ENCODE measurements around the gene NPL. TPM values are rescaled to one million over a fixed set of nuclear protein-coding genes. Genes with fewer than 3 reads are reported as not detected.

Gene NPL
- total RNA-seq, 1 donor from 2014 or later: 1.3 TPM

DNA sequence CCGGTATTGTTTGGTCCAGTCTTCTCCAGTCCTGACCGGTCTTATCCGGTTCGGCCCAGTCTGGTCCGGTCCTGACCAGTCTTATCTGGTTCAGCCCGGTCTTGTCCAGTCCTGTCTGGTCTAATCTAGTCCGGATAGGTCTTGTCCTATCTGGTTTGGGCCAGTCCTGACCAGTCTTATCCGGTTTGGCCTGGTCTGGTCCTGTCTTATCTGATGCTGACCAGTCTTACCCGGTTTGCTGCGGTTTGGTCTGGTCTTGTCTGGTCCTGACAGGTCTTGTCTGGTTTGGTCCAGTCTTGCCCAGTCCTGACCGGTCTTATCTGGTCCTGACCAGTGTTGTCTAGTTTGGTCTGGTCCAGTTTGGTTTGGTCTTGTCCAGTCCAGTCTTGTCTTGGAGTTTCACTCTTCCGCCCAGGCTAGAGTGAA lies 79.7 kb downstream of the NPL start:
- Histone ChIP-seq H3K4me1 (no peaks in the 10 kb centered on the region), H3F3A (ENCODE audit: low read depth) (peaks cover 48% of the 10 kb centered on the region), H3K36me3 (peaks cover 94% of the 10 kb centered on the region), H3K27me3 (no peaks in the 10 kb centered on the region), H3K4me2 (no peak overlapping the region), H3K9me3 (ENCODE audit: low read depth) (no peaks in the 10 kb centered on the region), H3K27ac (peak overlapping the region; percentile 84), H3K79me2 (ENCODE audit: low read depth) (peaks cover 94% of the 10 kb centered on the region), H3K4me3 (no peak overlapping the region), H3K9ac (no peak overlapping the region), H2AFZ (replicated peaks) (no peak overlapping the region), H4K20me1 (ENCODE audit: low read depth) (peaks cover 48% of the 10 kb centered on the region)
- Mint-ChIP-seq H3K4me1 (no peaks in the 10 kb centered on the region), H3K9me3 (no peaks in the 10 kb centered on the region), H3K36me3 (peaks cover 68% of the 10 kb centered on the region), H3K27ac (no peak overlapping the region), H3K27me3 (ENCODE audit: insufficient read depth, low read depth) (no peaks in the 10 kb centered on the region), H3K4me3 (no peak overlapping the region)
- DNase-seq (ENCODE audit: low spot score): peak; percentile 54
- TF ChIP-seq EZH2 (IDR thresholded peaks at IDR 0.05): no peak
- TF ChIP-seq, protein P1, sequence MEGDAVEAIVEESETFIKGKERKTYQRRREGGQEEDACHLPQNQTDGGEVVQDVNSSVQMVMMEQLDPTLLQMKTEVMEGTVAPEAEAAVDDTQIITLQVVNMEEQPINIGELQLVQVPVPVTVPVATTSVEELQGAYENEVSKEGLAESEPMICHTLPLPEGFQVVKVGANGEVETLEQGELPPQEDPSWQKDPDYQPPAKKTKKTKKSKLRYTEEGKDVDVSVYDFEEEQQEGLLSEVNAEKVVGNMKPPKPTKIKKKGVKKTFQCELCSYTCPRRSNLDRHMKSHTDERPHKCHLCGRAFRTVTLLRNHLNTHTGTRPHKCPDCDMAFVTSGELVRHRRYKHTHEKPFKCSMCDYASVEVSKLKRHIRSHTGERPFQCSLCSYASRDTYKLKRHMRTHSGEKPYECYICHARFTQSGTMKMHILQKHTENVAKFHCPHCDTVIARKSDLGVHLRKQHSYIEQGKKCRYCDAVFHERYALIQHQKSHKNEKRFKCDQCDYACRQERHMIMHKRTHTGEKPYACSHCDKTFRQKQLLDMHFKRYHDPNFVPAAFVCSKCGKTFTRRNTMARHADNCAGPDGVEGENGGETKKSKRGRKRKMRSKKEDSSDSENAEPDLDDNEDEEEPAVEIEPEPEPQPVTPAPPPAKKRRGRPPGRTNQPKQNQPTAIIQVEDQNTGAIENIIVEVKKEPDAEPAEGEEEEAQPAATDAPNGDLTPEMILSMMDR (IDR thresholded peaks at IDR 0.05): no peak
- no peak for TF ChIP-seq EZH2phosphoT487 (IDR thresholded peaks at IDR 0.05)

DNA sequence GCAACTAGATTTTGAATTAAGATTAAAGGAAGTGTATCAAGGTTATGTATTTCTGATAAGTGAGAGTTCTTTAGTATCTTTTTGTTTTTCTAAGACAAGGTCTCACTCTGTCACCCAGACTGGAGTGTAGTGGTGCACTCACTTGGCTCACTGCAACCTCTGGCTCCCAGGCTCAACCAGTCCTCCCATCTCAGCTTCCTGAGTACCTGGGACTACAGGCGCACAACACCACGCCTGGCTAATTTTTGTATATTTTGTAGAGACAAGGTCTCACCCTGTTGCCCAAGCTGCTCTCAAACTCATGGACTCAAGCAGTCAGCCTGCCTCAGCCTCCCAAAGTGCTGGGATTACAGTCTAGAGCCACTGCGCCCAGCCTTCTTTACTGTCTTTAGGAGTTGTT lies 83.3 kb downstream of the NPL start:
- peaks cover 89% of the 10 kb centered on the region for H3K36me3 ChIP-seq
- H3K36me3 Mint-ChIP-seq: peaks cover 59% of the 10 kb centered on the region
- no peak overlapping the region for H3K27ac Mint-ChIP-seq

DNA sequence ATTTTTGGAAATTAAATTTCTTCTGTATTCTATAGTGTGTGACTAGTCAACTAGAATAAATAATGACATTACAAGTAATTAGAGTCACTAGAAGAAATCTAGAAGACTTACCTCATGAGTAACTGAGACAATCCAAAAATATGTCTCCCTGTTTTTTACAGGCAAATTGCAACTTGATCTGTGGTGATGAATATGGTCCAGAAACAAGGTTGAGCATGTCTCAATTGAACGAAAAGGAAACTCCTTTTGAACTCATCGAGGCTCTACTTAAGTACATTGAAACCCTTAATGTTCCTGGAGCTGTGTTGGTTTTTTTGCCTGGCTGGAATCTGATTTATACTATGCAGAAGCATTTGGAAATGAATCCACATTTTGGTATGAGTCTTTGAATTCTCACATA lies 86.3 kb downstream of the NPL start:
- no peaks in the 10 kb centered on the region for H3K27me3 ChIP-seq
- H3K79me2 ChIP-seq (ENCODE audit: low read depth): peaks cover 63% of the 10 kb centered on the region
- H3K4me2 ChIP-seq: no peak overlapping the region
- TF ChIP-seq, protein P1 (IDR thresholded peaks at IDR 0.05): no peak
- no peak for TF ChIP-seq EZH2phosphoT487 (IDR thresholded peaks at IDR 0.05)
- TF ChIP-seq EZH2 (IDR thresholded peaks at IDR 0.05): no peak
- Mint-ChIP-seq H3K27me3 (ENCODE audit: insufficient read depth, low read depth) (no peaks in the 10 kb centered on the region), H3K4me1 (no peaks in the 10 kb centered on the region), H3K4me3 (no peak overlapping the region), H3K9me3 (no peaks in the 10 kb centered on the region), H3K36me3 (peaks cover 70% of the 10 kb centered on the region), H3K27ac (no peak overlapping the region)
- no peak overlapping the region for H3K4me3 ChIP-seq
- peaks cover 89% of the 10 kb centered on the region for H3K36me3 ChIP-seq
- H2AFZ ChIP-seq (replicated peaks): no peak overlapping the region
- no peaks in the 10 kb centered on the region for H3K4me1 ChIP-seq
- H3F3A ChIP-seq (ENCODE audit: low read depth): peaks cover 35% of the 10 kb centered on the region
- peaks cover 23% of the 10 kb centered on the region for H4K20me1 ChIP-seq (ENCODE audit: low read depth)
- H3K9me3 ChIP-seq (ENCODE audit: low read depth): no peaks in the 10 kb centered on the region
- no peak overlapping the region for H3K9ac ChIP-seq
- DNase-seq (ENCODE audit: low spot score): no peak
- no peak overlapping the region for H3K27ac ChIP-seq

More for the DNA sequence above, 83.3 kb downstream of the NPL start:
- Histone ChIP-seq H3K4me1 (no peaks in the 10 kb centered on the region), H3K79me2 (ENCODE audit: low read depth) (peaks cover 83% of the 10 kb centered on the region), H3K4me3 (no peak overlapping the region), H3K27ac (no peak overlapping the region), H2AFZ (replicated peaks) (no peak overlapping the region), H3K9ac (no peak overlapping the region), H3K27me3 (no peaks in the 10 kb centered on the region), H3K9me3 (ENCODE audit: low read depth) (no peaks in the 10 kb centered on the region), H3K4me2 (no peak overlapping the region), H3F3A (ENCODE audit: low read depth) (peaks cover 45% of the 10 kb centered on the region), H4K20me1 (ENCODE audit: low read depth) (peaks cover 26% of the 10 kb centered on the region)
- DNase-seq (ENCODE audit: low spot score): no peak
- Mint-ChIP-seq H3K4me3 (no peak overlapping the region), H3K9me3 (no peaks in the 10 kb centered on the region), H3K4me1 (no peaks in the 10 kb centered on the region), H3K27me3 (ENCODE audit: insufficient read depth, low read depth) (no peaks in the 10 kb centered on the region)
- no peak for TF ChIP-seq EZH2phosphoT487 (IDR thresholded peaks at IDR 0.05)
- TF ChIP-seq, protein P1 (IDR thresholded peaks at IDR 0.05): no peak
- no peak for TF ChIP-seq EZH2 (IDR thresholded peaks at IDR 0.05)

All from neural progenitor cell (in vitro differentiated cells).